Choroid plexus epithelial cell (primary cell): ENCODE results near the gene TMEFF1.

ENCODE experiments used
- DNase-seq: peaks from one replicate; pipeline ENCODE4 v3.0.0-alpha.2; 2010; ENCODE audit warnings: low read depth
- H3K4me3 ChIP-seq: 2 replicates; pipeline ENCODE4 v1.5.1; 2011; ENCODE audit warnings: low read depth, mild to moderate bottlenecking, control low read depth, low read length, moderate library complexity
- CTCF ChIP-seq: conservative IDR thresholded peaks from 2 replicates; pipeline ENCODE4 v1.5.1; 2011; ENCODE audit warnings: low read depth, mild to moderate bottlenecking, control low read depth, inconsistent platforms, low read length, moderate library complexity

Gene TMEFF1

GRCh38 chr9:100626949-100627348 lies 154.0 kb downstream of the TMEFF1 start:
- no peak for DNase-seq
- no peak overlapping the region for H3K4me3 ChIP-seq
- no peak for TF ChIP-seq CTCF
